Germinal center (tissue), 1 donor: ENCODE results near the gene C2CD2L.
"Not testable (repeated sequence)": the region's sequence is repeated elsewhere in the genome, so short reads cannot be mapped to it uniquely, and the experiment has no call there.

Source experiments
- DNase-seq: peaks from one replicate; pipeline ENCODE4 v3.0.0; 2012; ENCODE audit warnings: mixed read lengths, low spot score

Gene C2CD2L

DNA sequence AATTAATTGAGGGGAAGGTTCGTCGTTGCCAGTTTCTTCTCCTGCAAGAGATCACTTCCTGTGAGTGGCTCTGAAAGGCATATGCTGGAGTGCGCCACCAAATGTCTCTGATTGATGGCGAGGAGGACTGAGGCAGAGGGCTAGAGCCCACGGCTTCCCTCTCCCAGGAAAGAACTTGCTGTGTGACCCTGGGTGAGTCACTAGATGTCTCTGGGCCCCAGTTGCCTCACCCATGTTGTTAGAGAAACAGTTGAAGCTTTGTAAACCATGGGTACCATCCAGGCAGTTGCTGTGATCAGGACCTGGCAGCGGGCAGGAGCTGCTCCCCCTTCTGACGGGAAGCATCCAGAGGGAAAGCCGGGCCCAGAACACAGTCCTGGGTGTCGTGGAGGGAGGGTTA lies 44.9 kb downstream of the C2CD2L start:
- DNase-seq: no peak

DNA sequence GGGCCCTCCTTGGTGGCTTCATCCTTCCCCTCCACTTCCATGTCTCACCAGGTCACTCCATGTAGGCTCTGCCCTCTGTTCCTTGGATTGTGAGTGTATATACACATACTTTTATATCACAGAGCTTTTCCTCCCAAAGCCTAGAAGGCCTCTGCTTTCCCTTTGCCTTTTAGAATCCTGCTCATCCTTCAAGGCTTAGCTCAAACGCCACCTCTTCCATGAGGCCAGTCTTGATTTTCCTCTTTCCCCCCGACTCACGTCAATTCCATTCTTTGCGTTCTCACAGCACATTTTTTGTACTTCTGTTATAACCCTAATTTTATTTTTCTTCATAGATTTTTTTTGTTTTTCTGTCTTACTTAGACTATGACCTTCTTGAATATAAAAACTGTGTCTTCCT lies 45.5 kb downstream of the C2CD2L start:
- no peak for DNase-seq

DNA sequence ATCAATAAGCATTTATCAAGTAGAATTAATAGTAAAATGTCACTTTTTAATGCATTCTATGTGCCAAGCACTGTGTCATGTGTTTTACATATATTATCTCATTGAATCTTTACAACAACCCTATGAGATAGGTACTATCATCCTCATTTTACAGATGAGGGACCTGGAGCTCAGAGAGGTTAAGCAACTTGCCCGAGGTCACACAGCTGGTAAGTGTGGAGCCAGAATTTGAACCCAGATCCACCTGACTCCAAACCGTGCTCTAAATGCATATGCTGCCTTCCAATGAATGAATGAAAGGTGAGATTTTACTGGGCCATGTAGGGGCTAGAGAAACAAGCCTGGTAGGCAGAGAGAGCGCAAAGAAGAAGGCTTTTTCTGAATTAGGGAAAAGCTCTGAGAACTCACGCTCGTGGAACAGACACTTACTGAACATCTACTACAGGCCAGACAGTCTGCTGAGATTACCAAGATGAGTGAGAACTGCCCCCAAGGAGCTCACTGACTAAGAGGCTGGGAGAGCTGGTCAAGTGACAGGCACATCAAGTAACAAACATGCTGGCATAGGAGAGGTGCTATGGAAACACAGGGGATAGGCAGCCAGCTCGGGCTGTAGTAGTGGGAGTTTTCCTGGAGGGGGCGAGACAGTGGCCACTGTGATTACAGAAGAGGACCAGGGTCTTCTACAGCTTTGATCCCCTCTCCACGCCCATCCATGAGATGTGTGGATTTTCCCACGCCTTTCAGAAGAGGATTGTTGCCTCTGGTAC lies 46.1 kb downstream of the C2CD2L start:
- DNase-seq: no peak

DNA sequence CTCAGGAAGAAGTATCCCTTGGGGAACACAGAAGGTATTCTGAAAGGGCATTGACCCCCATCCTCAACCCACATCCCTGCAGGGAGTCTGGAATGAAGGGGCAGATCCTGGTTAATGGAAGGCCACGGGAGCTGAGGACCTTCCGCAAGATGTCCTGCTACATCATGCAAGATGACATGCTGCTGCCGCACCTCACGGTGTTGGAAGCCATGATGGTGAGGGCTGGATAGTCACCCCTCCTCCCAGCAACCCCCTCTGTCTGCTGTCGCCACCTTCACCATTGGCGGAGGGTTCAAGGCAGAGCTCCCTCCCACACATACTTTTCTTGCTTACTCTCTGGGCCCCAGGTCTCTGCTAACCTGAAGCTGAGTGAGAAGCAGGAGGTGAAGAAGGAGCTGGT lies 47.0 kb downstream of the C2CD2L start:
- no peak for DNase-seq

DNA sequence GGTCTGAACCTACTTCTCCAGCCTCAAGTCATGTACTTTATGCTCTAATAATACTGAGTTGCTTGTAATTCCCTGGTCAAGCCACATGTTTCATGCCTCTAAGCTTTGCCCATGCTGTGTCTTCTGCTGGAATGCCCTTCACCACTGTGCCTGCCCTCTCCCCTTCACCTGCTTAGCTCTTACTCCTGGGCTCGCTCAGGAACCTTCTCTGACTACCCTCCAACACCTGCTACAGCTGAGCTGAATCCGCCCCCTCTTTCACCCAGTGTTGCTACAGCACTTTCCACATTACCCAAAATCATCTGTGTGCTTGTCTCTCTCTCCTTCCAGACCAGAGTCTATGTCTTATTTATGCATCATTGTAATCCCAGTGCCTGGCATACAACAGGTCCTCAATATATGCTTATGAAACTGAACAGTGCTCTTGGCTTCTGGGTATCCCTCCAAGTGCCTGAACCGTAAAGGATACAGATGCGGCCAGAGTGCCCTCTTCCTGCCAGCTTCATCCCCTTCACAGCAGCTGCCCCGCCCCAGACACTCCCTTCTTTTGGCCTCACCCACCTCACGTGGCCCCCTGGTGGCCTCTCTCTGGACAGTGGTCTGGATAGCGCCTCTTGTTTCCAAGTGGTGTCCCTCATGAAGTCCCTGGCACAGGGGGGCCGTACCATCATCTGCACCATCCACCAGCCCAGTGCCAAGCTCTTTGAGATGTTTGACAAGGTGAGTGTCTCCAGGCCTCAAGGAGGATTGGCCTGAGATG lies 48.8 kb downstream of the C2CD2L start:
- no peak for DNase-seq

DNA sequence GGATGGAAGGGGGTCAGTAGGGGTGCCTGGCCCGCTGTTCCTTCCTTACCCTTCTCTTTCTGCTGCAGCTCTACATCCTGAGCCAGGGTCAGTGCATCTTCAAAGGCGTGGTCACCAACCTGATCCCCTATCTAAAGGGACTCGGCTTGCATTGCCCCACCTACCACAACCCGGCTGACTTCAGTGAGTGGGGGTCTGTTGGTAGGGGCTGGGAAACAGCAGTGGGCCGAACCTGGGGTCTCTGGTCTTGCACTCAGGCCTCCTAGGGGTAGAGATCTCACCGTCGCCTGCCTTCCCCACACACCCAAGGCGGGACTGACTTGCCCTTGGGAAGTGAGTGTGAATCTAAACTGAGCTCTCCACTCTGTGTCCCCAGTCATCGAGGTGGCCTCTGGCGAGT lies 49.4 kb downstream of the C2CD2L start:
- no peak for DNase-seq

DNA sequence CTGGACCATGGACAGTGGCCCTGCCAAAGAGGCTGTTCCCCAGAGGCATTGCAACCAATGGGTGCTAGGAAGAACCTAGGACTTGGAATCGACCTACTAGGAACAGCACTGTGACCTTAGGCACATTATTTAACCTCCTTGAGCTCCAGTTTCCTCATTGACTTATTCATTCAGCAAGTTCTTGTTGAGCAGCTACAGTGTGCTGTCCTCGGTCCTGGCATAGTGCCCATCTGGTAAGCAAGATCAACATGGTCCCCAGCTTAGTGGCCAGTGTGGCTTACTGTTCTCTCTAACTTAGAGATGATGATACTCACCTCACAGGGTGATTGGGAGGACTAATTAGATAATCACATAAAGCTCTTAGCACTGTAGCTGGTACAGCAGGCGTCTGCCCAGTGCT lies 49.9 kb downstream of the C2CD2L start:
- DNase-seq: no peak

DNA sequence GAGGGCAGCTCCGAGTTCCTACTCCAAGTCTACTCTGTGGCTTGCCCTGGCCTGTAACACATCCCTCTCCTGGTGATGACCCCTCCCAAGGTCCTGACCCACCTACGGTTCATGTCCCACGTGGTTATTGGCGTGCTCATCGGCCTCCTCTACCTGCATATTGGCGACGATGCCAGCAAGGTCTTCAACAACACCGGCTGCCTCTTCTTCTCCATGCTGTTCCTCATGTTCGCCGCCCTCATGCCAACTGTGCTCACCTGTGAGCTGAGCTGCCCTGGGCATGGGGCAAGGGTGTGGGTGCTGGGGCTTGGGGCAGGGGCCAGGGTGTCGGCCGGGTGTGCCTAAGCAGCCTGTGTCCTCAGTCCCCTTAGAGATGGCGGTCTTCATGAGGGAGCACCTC lies 51.3 kb downstream of the C2CD2L start:
- DNase-seq: no peak

DNA sequence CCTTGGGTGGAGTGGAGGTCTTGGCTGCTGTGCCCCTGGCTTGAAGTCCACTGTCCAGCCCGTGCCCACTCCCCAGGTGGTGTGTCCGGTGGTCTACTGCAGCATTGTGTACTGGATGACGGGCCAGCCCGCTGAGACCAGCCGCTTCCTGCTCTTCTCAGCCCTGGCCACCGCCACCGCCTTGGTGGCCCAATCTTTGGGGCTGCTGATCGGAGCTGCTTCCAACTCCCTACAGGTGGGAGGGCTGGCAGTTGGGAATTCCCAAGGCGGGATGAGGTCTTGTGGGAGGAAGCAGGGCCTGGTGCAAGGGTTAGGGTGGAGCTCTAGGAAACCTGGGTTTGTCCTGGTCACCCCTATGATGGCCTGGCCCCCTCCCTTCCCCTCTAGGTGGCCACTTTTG lies 53.0 kb downstream of the C2CD2L start:
- DNase-seq: no peak

DNA sequence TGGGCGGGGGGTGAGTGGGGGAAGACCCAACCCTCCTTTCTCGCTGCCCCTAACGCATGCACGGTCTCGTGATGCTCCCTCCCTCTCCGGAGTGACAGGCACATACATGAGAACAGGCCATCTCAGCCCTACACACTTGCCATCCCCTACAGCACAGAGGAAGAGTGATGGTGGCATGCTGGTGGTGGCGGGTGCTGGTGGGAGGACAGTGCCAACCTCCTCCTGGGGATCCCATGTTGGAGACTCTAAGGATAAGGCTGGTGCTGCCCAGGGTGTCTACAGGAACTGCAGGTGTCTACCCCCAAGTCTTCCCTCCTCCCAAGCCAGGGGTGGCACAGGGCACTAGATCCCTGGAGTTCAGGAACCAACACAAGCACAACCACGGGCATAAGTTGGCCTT lies 54.7 kb downstream of the C2CD2L start:
- no peak for DNase-seq

DNA sequence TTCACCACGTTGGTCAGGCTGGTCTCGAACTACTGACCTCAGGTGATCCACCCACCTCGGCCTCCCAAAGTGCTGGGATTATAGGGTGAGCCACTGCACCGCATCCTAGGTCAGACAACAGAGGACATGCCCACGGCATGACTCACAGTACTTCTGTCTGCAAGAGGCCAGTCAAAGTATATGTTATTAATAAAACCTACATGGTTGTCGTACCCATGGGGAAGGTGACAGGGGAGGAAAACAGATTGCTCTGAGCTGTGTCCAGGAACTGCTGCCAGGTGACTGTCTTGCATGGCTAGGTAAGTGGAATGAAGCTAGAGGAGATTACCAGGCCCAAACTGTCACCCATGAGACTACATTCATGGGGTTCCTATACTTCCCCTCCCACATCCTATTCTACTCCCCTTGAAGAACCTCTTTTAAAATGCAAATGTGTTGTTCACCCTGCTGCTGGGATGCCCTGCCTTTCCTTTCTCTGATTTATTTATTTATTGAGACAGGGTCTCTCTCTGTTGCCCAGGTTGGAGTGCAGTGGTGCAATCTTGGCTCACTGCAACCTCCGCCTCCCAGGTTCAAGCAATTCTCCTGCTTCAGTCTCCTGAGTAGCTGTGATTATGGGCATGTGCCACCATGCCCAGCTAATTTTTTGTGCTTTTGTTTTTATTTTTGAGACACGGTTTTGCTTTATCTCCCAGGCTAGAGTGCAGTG lies 59.4 kb downstream of the C2CD2L start:
- no peak for DNase-seq

DNA sequence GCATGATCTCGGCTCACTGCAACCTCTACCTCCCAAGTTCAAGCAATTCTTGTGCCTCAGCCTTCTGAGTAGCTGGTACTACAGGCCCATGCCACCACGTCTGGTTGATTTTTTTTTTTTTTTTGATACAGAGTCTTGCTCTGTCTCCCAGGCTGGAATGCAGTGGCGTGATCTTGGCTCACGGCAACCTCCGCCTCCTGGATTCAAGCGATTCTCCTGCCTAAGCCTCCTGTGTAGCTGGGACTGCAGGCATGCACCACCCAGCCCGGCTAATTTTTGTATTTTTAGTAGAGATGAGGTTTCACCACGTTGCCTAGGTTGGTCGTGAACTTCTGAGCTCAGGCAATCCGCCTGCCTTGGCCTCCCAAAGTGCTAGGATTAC lies 59.9 kb downstream of the C2CD2L start:
- not testable (repeated sequence) for DNase-seq

DNA sequence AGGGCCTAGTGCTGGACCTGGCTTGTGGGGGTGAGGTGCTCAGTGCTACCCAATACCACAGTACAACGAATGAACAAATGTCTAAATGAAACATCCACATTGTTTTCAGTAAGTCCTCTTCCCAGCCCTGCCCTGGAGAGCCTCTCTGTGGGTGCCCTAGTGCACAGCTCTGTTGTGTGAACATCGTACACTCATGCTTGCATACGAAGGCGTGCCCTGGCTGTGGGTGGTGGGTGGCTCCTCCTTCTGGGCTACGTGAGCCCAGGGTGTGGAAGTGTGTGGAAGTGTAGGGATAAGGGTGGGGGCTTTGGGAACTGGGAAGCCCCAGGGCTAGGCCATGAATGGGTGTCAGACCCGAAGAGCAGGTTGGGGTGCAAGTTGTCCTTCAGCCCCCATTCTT lies 60.8 kb downstream of the C2CD2L start:
- DNase-seq: no peak
